ENCODE measurements around the gene XCL2. TPM values are rescaled to one million over a fixed set of nuclear protein-coding genes. Genes with fewer than 3 reads are reported as not detected.

Gene XCL2
- total RNA-seq, 1 donor from 2014 or later, result not detected

DNA sequence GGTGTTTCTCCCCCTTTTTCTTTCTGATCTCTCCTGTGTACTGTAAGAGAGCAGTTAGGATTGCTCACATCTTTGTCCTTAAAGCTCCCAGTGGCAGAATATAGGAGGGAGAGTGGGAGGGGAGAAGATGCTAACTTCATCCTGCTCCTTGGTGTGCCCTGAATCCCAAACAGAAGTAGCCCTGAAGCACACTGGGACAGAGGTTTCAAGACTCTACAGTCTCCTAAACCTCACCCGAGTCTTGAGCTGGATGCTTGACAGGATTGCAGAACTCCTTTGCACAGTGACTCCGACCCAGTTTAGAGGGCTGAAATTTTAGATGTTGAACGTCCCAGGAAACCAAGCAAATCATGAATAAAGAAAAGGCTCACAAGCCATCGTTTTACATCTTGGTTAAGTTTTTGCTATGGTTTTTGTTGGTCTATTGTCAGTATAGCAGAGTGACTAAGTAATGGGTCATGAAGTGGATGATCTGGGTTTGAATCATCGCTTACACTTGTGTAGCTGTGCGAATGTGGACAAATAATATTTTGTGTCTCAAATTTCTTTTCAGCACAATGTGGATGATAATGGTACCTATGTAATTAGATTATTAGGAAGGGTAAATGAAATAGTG, 37.5 kb downstream of the XCL2 start:
- H3K36me3 ChIP-seq, result no peaks in the 10 kb centered on the region
- intact Hi-C loops (cut with DNase I), result no loop called here
- TF ChIP-seq, protein P1, sequence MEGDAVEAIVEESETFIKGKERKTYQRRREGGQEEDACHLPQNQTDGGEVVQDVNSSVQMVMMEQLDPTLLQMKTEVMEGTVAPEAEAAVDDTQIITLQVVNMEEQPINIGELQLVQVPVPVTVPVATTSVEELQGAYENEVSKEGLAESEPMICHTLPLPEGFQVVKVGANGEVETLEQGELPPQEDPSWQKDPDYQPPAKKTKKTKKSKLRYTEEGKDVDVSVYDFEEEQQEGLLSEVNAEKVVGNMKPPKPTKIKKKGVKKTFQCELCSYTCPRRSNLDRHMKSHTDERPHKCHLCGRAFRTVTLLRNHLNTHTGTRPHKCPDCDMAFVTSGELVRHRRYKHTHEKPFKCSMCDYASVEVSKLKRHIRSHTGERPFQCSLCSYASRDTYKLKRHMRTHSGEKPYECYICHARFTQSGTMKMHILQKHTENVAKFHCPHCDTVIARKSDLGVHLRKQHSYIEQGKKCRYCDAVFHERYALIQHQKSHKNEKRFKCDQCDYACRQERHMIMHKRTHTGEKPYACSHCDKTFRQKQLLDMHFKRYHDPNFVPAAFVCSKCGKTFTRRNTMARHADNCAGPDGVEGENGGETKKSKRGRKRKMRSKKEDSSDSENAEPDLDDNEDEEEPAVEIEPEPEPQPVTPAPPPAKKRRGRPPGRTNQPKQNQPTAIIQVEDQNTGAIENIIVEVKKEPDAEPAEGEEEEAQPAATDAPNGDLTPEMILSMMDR (IDR thresholded peaks at IDR 0.05), result no peak
- H3K27me3 ChIP-seq, result no peaks in the 10 kb centered on the region
- H3K9me3 ChIP-seq, result no peaks in the 10 kb centered on the region
- no peak overlapping the region for H3K4me3 ChIP-seq
- no peaks in the 10 kb centered on the region for H3K4me1 ChIP-seq
- no peak for DNase-seq (ENCODE audit: low spot score in 2 of 2)
- H3K27ac ChIP-seq, result no peak overlapping the region

DNA sequence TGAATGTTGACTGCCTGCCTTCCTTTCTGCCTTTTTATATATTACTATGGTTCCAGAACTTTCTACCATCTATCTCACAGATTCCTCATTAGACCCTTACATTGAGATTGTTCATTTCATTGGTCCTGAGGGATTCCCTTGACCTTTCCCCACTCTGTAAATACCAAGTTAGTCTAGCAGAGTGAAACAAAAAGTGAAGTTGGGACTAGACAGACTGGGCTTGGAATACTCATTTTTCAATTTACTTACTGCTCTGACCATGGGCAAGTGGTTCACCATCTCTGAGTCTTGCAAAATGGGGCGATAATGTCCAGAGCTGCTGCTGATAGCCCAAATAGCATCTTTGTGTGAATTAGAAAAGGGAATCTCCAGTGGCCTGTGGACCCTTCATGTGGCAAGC, 38.8 kb downstream of the XCL2 start:
- Histone ChIP-seq H3K9me3 (no peaks in the 10 kb centered on the region), H3K36me3 (no peaks in the 10 kb centered on the region), H3K27ac (no peak overlapping the region), H3K4me1 (no peaks in the 10 kb centered on the region), H3K4me3 (no peak overlapping the region), H3K27me3 (no peaks in the 10 kb centered on the region)
- intact Hi-C loops (cut with DNase I), result no loop called here
- no peak for DNase-seq (ENCODE audit: low spot score in 2 of 2)
- TF ChIP-seq, protein P1 (IDR thresholded peaks at IDR 0.05), result no peak

DNA sequence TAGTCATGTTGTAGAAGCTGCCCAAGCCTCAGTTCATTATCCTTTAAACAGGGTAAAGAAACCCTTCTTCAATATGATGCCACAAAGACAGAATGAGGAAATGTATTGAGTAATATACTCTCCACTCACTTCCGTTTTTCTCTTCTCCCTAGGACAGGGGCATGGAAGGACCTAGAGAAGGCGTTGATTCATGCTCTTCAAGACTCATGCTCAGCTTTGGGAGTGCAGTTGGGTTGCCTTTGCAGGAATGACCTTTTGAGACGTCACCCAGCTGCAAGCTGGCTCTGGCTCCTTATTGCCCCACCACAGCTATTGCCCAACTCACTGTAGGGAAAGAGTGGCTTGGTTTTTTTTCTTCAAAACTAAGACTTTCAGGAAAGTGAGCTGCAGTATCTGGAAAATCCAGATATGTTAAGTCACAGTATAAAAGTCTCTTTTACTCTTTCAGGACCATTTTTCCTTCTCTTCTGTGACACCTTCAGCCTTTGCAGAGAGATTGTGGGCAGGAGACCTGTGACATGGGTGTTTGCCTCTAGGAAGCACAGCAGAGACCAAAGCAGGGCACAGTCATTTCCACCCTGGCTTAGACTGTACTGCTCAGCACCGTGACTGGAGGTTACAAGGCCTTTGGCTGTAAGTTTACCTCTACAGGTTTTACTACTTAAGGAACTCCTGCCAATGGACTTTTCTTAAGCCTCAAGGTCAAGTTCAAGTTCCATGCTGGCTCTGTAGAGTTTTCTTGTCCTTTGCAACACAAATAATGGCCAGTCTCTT, 39.5 kb downstream of the XCL2 start:
- DNase-seq (ENCODE audit: low spot score in 2 of 2), result peak; percentile 35 to 84
- TF ChIP-seq, protein P1 (IDR thresholded peaks at IDR 0.05), result no peak
- Histone ChIP-seq H3K4me3 (no peak overlapping the region), H3K27ac (no peak overlapping the region), H3K36me3 (no peaks in the 10 kb centered on the region), H3K9me3 (no peaks in the 10 kb centered on the region), H3K27me3 (no peaks in the 10 kb centered on the region), H3K4me1 (no peaks in the 10 kb centered on the region)
- intact Hi-C loops (cut with DNase I), result no loop called here

DNA sequence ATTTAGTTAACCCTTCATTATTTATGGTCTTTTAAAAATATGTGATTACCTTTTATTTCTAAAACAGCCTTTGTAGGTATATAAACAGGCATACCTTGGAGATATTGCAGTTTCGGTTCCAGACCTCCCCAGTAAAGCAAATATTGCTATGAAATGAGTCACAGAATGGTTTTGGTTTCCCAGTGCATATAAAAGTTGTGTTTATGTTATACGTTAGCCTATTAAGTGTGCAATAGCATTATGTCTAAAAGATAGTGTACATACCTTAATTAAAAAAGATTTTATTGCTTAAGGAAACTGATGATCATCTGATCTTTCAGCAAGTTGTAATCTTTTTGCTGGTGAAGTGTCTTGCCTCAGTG, 44.1 kb downstream of the XCL2 start:
- Histone ChIP-seq H3K9me3 (no peaks in the 10 kb centered on the region), H3K36me3 (no peaks in the 10 kb centered on the region), H3K4me3 (no peak overlapping the region), H3K27me3 (no peaks in the 10 kb centered on the region), H3K27ac (no peak overlapping the region), H3K4me1 (no peaks in the 10 kb centered on the region)
- TF ChIP-seq, protein P1 (IDR thresholded peaks at IDR 0.05), result no peak
- no peak for DNase-seq (ENCODE audit: low spot score in 2 of 2)
- intact Hi-C loops (cut with DNase I), result no loop called here

DNA sequence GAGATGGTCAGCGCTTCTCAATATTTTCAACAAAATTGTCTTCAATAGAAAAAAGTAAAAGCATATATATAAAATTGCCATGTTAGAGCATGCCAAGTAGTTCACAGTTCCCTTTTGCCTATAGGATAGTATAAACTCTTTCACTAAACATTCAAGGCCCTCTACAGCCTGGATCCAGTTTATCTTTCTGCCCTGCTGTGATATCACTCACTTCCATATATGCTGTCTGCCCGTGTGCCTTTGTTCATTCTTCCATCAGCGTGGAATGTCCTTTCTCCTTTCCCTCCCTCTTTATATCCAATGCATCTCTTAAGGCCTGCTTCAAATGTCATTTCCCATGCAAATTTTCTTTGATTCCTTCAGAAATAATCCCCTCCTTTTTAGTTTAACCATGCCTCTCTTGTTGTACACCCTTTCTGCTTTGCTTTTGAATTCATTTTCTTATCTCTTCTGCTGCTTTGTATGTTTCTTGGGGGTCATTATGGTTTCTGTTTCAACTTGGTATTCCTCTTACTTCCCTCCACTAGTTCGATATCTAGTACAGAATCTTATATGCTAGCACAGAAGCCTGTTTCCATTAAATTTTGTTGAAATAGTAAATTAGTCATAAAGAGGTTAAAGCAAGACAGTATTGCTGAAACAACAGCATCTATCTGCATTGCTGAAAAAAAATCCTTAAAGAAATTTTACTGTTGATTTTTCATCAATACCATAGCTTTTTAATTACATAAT, 44.7 kb downstream of the XCL2 start:
- no peak for DNase-seq (ENCODE audit: low spot score in 2 of 2)
- no peaks in the 10 kb centered on the region for H3K27me3 ChIP-seq
- no peaks in the 10 kb centered on the region for H3K4me1 ChIP-seq
- no peak overlapping the region for H3K4me3 ChIP-seq
- no peaks in the 10 kb centered on the region for H3K9me3 ChIP-seq
- no peak overlapping the region for H3K27ac ChIP-seq
- intact Hi-C loops (cut with DNase I), result no loop called here
- H3K36me3 ChIP-seq, result no peaks in the 10 kb centered on the region
- TF ChIP-seq, protein P1 (IDR thresholded peaks at IDR 0.05), result no peak
